MCF 10A (cell line): ENCODE data around the gene GRWD1. TPM values are rescaled to one million over a fixed set of nuclear protein-coding genes. Genes with fewer than 3 reads are reported as not detected.

Experiments
- BruUV-seq: library from RNA; stranded (reverse); fragments of 400-500 nt; replicated peaks from 2 replicates; lab custom pipeline; 2021; lab: Mats Ljungman, UMichigan
- CTCF ChIA-PET: fragments of 300-600 bp; sonication (Branson Sonifier 250); formaldehyde crosslinking; extraction: SDS; loops from one replicate; lab custom pipeline; 2021; ENCODE audit warnings: antibody characterized with exemption, inconsistent platforms; lab: Yijun Ruan, JAX
- POLR2A ChIA-PET: fragments of 300-600, 350-650 bp; sonication (Branson Sonifier 250); formaldehyde crosslinking; extraction: SDS; loops from one replicate; lab custom pipeline; 2020; ENCODE audit warnings: antibody characterized with exemption, inconsistent platforms; lab: Yijun Ruan, JAX
- DNase-seq: peaks from one replicate; pipeline ENCODE4 v3.0.0-alpha.2; 2018; ENCODE audit not compliant: unreplicated experiment
- H3K27ac Mint-ChIP-seq: one replicate; pipeline ENCODE4 v1.8.0; 2022; ENCODE audit warnings: mild to moderate bottlenecking, low read depth, mixed read lengths; ENCODE audit not compliant: unreplicated experiment
- H3K27me3 Mint-ChIP-seq: one replicate; pipeline ENCODE4 v1.8.0; 2022; ENCODE audit warnings: mixed read lengths; ENCODE audit not compliant: insufficient read depth, unreplicated experiment
- H3K36me3 Mint-ChIP-seq: one replicate; pipeline ENCODE4 v1.8.0; 2022; ENCODE audit warnings: mild to moderate bottlenecking, moderate library complexity, mixed read lengths; ENCODE audit not compliant: insufficient read depth, unreplicated experiment
- H3K4me1 Mint-ChIP-seq: one replicate; pipeline ENCODE4 v1.8.0; 2022; ENCODE audit warnings: mixed read lengths; ENCODE audit not compliant: insufficient read depth, unreplicated experiment
- H3K4me3 Mint-ChIP-seq: one replicate; pipeline ENCODE4 v1.8.0; 2022; ENCODE audit warnings: mild to moderate bottlenecking, moderate library complexity, mixed read lengths; ENCODE audit not compliant: unreplicated experiment
- H3K9me3 Mint-ChIP-seq: one replicate; pipeline ENCODE4 v1.8.0; 2022; ENCODE audit warnings: mixed read lengths; ENCODE audit not compliant: unreplicated experiment
- CTCF ChIP-seq: fragments of 200-600 bp; IDR thresholded peaks from one replicate; pipeline ENCODE4 v1.8.0; 2022; ENCODE audit warnings: antibody characterized with exemption, mild to moderate bottlenecking; ENCODE audit not compliant: unreplicated experiment
- intact Hi-C: fragments of 100-400 bp; cut with micrococcal nuclease; formaldehyde crosslinking; loops from 2 replicates; pipeline ENCODE4 v1.14.1; 2022
- total RNA-seq: library from RNA; stranded (reverse); gene quantifications from 2 replicates; pipeline ENCODE4 v1.2.3, GENCODE V29; 2022

The GRWD1 gene
- total RNA-seq, 1 experiment from 2014 or later, result 55.8 TPM

GRCh38 chr19:48405850-48406249, 39.9 kb upstream of the GRWD1 start:
- ChIA-PET POLR2A (no interaction called here), CTCF (interaction anchor here (1.8 kb wide), 1 partner anchor 15 kb away, joined by 6 read pairs; the partner anchor contains the start of gene KDELR1)
- peaks cover 5% of the 10 kb centered on the region for H3K4me1 Mint-ChIP-seq
- no peaks in the 10 kb centered on the region for H3K9me3 Mint-ChIP-seq
- no peaks in the 10 kb centered on the region for H3K27me3 Mint-ChIP-seq
- no peak for TF ChIP-seq CTCF
- peaks cover 7% of the 10 kb centered on the region for H3K36me3 Mint-ChIP-seq
- intact Hi-C loops, result no loop called here
- BruUV-seq, result no TSS peak
- no peak overlapping the region for H3K27ac Mint-ChIP-seq
- H3K4me3 Mint-ChIP-seq, result no peak overlapping the region
- no peak for DNase-seq

GRCh38 chr19:48413879-48414587, 31.8 kb upstream of the GRWD1 start:
- H3K4me1 Mint-ChIP-seq, result peaks cover 7% of the 10 kb centered on the region
- POLR2A ChIA-PET, result no interaction called here
- no peak overlapping the region for H3K27ac Mint-ChIP-seq
- no peaks in the 10 kb centered on the region for H3K9me3 Mint-ChIP-seq
- BruUV-seq, result no TSS peak
- CTCF ChIA-PET, result interaction anchor here (0.7 kb wide), 2 partner anchors 14 to 63 kb away, joined by 3 read pairs; no protein-coding TSS in a partner anchor
- no peak overlapping the region for H3K4me3 Mint-ChIP-seq
- no peaks in the 10 kb centered on the region for H3K27me3 Mint-ChIP-seq
- TF ChIP-seq CTCF, result no peak
- no peak for DNase-seq
- intact Hi-C loops, result no loop called here
- peaks cover 7% of the 10 kb centered on the region for H3K36me3 Mint-ChIP-seq

GRCh38 chr19:48415395-48415794, 30.4 kb upstream of the GRWD1 start:
- Mint-ChIP-seq H3K27ac (no peak overlapping the region), H3K27me3 (no peaks in the 10 kb centered on the region), H3K9me3 (no peaks in the 10 kb centered on the region), H3K4me3 (no peak overlapping the region), H3K36me3 (peaks cover 5% of the 10 kb centered on the region), H3K4me1 (peaks cover 7% of the 10 kb centered on the region)
- intact Hi-C loops, result no loop called here
- no peak for TF ChIP-seq CTCF
- POLR2A ChIA-PET, result no interaction called here
- peak; percentile 85 for DNase-seq
- BruUV-seq, result no TSS peak
- CTCF ChIA-PET, result no interaction called here

GRCh38 chr19:48415806-48416221, 30.0 kb upstream of the GRWD1 start:
- BruUV-seq, result no TSS peak
- TF ChIP-seq CTCF, result no peak
- no peak for DNase-seq
- peaks cover under 1% of the 10 kb centered on the region for H3K36me3 Mint-ChIP-seq
- intact Hi-C loops, result no loop called here
- H3K4me1 Mint-ChIP-seq, result peaks cover 7% of the 10 kb centered on the region
- H3K27me3 Mint-ChIP-seq, result no peaks in the 10 kb centered on the region
- H3K4me3 Mint-ChIP-seq, result no peak overlapping the region
- CTCF ChIA-PET, result interaction anchor here (1.3 kb wide), 1 partner anchor 24 kb away, joined by 3 read pairs; the partner anchor contains the start of gene KDELR1
- POLR2A ChIA-PET, result no interaction called here
- H3K27ac Mint-ChIP-seq, result no peak overlapping the region
- H3K9me3 Mint-ChIP-seq, result no peaks in the 10 kb centered on the region
